GM19452 (cell line): ENCODE results near the gene CEACAM18.
"Not testable (repeated sequence)": the region's sequence is repeated elsewhere in the genome, so short reads cannot be mapped to it uniquely, and the experiment has no call there.

Experiments
- ATAC-seq: cut with Tn5 transposase; IDR thresholded peaks from one replicate; pipeline ENCODE4 v1.9.1; 2021; ENCODE audit not compliant: unreplicated experiment

The CEACAM18 gene

GRCh38 chr19:51461723-51462161 lies 16.6 kb upstream of the CEACAM18 start:
- no peak for ATAC-seq

- no peak for ATAC-seq
Observed at GRCh38 chr19:51462276-51462675, 16.1 kb upstream of the CEACAM18 start.

GRCh38 chr19:51462681-51463080 lies 15.7 kb upstream of the CEACAM18 start:
- ATAC-seq = no peak

- not testable (repeated sequence) for ATAC-seq
Observed at GRCh38 chr19:51463976-51464581, 14.3 kb upstream of the CEACAM18 start.

- no peak for ATAC-seq
Observed at GRCh38 chr19:51466723-51467122, 11.6 kb upstream of the CEACAM18 start.

GRCh38 chr19:51467864-51468544 lies 10.3 kb upstream of the CEACAM18 start:
- no peak for ATAC-seq

GRCh38 chr19:51468545-51468920 lies 9.8 kb upstream of the CEACAM18 start:
- ATAC-seq = no peak

GRCh38 chr19:51469162-51469561 lies 9.2 kb upstream of the CEACAM18 start:
- ATAC-seq = no peak

GRCh38 chr19:51469629-51470028 lies 8.7 kb upstream of the CEACAM18 start:
- ATAC-seq = no peak

- no peak for ATAC-seq
Observed at GRCh38 chr19:51470966-51471365, 7.4 kb upstream of the CEACAM18 start.

- ATAC-seq = no peak
Observed at GRCh38 chr19:51471527-51471926, 6.8 kb upstream of the CEACAM18 start.

- no peak for ATAC-seq
Observed at GRCh38 chr19:51472607-51473006, 5.7 kb upstream of the CEACAM18 start.

GRCh38 chr19:51473009-51473707 lies 5.2 kb upstream of the CEACAM18 start:
- no peak for ATAC-seq

- ATAC-seq = no peak
Observed at GRCh38 chr19:51476164-51476563, 2.2 kb upstream of the CEACAM18 start.

GRCh38 chr19:51477344-51477743 lies 995 bp upstream of the CEACAM18 start:
- ATAC-seq = no peak

GRCh38 chr19:51479531-51480331 lies 1.4 kb downstream of the CEACAM18 start:
- no peak for ATAC-seq

GRCh38 chr19:51480590-51480989 lies 2.3 kb downstream of the CEACAM18 start:
- ATAC-seq = no peak

GRCh38 chr19:51485960-51486660 lies 7.8 kb downstream of the CEACAM18 start:
- no peak for ATAC-seq

GRCh38 chr19:51488491-51488890 lies 10.2 kb downstream of the CEACAM18 start:
- ATAC-seq = no peak

- ATAC-seq = no peak
Observed at GRCh38 chr19:51489113-51489512, 10.8 kb downstream of the CEACAM18 start.

- no peak for ATAC-seq
Observed at GRCh38 chr19:51490676-51491075, 12.3 kb downstream of the CEACAM18 start.
